GM18909 (cell line): Measurements from ENCODE around the gene SMAD3.
"Not testable (repeated sequence)": the region's sequence is repeated elsewhere in the genome, so short reads cannot be mapped to it uniquely, and the experiment has no call there.

Source experiments
- ATAC-seq: cut with Tn5 transposase; IDR thresholded peaks from one replicate; pipeline ENCODE4 v1.9.1; 2021; ENCODE audit warnings: mild to moderate bottlenecking; ENCODE audit not compliant: unreplicated experiment, poor library complexity

Gene SMAD3

DNA sequence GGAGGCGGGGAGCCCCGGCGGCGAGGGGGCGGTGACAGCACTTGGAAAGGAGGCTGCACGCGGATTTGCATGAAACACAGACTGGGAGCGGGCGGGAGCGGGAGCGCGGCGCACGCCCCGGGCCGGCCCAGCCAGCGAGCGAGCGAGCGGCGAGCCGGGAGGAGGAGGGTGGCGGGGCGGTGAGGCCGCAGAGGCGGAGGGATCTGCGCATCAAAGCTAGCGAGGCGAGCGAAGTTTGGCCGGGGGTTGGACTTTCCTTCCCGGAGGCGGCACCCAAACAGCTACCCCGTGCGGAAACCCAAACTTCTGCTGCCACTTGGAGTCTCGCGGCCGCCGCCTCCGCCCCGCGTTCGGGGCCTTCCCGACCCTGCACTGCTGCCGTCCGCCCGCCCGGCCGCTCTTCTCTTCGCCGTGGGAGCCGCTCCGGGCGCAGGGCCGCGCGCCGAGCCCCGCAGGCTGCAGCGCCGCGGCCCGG is at the start of gene SMAD3:
Gene SMAD3 (plus strand): TSS at position 72 of the 475 bp plus-strand sequence. CDS start 553 bp downstream, outside the sequence.
- ATAC-seq = peak; percentile 50

DNA sequence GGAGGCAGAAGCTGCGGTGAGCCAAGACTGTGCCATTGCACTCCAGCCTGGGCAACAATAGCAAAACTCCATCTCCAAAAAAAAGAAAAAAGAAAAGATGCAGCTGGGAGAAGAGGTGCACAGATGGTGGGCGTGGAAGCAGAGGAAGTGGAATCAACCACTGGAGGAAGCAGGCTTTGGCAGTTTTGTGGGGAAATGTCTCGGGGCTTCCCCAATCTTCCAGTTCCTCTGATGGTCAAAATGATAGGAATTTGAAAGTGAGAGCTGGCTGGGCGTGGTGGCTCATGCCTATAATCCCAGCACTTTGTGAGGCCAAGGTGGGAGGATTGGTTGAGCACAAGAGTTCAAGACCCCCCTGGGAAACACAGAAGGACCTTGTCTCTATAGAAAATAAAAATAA is 48.1 kb upstream of the SMAD3 start:
- no peak for ATAC-seq

DNA sequence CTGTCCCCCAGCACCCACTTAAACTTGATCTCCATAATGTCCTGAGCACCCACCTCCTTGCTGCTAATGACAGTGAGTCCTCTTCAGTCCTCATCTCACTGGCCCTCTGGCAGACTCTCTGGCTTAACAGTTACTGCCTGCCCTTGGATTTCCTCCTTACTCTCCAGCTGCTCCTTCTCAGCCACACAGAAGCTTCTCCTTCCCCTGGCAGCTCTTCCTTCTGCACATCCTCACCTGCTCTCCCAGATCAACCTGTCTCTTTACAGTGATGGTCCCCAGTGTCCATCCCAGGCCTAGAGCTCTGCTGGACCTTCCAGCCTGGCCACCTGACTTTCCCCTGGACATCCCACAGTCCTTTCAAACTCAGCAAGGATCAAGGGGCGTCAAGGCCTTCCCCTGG is 47.4 kb upstream of the SMAD3 start:
- no peak for ATAC-seq

DNA sequence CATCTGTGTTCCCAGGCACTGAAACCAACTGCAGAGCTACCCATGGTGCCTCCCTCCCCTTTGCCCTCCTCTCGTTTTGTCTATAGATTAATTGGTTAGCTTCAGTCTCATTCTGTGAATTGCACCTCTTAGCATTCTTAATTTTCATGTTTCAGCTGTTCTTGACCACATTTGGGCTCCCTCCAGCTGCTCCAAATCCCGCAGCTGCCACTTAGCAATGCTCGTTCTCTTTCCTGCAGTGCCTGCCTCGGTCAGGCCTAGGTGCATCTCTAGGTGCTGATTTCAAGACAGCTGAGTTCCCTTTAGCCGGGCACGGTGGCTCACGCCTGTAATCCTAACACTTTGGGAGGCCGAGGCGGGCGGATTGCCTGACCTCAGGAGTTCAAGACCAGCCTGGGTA is 47.0 kb upstream of the SMAD3 start:
- no peak for ATAC-seq

DNA sequence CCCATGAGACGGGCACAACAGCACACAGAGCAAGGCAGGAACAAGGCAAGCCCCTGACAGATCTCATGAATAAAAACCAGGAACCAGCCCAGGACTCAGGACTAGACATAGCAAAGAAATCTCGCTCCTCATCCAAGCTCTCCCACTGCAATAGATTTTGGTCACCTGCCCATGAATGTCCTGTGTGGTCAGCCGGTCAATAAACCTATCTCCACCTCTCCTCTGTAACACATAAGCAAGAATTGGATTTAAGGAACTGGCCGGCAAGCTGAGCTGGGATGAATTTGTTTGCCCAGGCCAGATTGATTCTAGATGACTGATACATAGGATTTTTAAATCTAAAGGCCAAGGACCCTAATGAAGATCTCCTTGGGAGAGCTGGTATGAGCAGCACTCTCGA is 46.3 kb upstream of the SMAD3 start:
- ATAC-seq = no peak

DNA sequence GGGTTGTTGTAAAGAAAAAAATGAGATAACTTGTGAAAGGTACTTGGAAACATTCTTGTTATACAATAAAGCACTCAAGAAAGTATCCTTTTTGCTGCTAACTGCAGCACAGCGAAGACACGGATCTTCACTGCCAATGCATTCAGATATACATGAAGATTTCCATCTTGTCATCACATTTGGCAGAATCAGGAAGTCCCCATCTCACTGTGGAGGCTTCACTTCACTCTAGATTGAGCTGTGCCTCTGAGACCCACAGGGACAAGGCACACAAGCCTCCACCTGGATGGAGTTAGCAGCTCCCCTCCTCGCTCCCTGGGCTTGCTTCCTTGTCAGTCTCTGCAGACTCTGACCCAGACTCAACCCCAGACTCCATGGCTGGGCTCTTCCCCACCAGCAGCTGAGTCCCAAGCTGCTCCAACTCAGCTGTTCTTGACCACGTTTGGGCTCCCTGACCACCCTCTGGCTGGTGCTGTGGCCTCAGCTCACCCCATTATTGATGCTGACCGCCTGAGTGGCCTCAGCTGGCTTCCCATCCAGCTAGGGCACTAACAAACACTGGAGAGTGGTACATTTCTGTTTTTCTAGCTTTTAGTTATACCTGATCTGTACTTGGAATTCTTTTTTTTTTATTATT is 45.4 kb upstream of the SMAD3 start:
- ATAC-seq = no peak

DNA sequence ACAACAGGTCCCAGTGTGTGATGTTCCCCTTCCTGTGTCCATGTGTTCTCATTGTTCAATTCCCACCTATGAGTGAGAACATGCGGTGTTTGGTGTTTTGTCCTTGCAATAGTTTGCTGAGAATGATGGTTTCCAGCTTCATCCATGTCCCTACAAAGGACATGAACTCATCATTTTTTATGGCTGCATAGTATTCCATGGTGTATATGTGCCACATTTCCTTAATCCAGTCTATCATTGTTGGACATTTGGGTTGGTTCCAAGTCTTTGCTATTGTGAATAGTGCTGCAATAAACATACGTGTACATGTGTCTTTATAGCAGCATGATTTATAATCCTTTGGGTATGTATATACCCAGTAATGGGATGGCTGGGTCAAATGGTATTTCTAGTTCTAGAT is 44.7 kb upstream of the SMAD3 start:
- ATAC-seq = not testable (repeated sequence)

DNA sequence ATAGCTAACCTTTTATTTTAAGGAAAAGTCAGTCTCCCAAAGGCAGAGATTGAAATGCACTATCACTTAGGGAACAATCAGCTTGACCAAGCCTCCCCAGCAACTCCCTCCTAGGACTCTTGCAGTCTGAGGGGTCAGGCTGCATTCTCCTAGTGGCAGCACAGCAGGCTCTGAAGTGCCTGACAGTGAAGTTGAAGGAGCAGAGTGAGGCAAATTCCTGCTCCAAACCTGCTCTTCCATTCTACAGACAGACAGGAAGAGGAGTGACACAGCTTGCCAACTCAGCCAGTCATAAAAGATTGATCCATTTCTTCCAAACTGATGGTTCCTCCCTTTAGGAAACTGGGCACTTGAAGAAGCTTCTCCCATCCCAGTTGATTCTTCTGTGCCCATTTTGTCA is 43.9 kb upstream of the SMAD3 start:
- ATAC-seq = no peak

DNA sequence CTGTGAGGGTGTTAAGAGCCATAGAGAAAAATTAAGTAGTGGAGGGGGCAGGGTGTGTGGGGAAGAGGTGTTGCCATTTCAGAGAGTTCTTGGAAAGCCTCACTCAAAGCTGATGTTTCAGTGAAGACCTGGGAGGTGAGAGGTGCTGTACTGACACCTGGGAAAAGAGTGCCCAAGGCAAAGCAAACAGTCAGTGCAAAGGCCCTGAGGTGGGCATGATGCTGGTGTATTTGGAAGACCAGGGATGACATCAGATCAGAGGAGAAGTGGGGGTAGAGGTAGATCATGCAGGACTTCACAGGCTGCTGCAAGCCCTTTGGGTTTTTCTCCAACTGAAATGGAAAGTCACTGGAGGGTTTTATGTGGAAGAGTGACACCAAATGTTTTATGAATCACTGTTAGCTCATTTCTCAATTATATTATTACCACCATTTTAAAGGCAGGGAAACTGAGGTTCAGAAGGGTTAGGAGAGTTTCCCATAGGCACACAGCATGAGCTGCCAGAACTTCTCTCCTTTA is 42.8 kb upstream of the SMAD3 start:
- ATAC-seq = no peak

DNA sequence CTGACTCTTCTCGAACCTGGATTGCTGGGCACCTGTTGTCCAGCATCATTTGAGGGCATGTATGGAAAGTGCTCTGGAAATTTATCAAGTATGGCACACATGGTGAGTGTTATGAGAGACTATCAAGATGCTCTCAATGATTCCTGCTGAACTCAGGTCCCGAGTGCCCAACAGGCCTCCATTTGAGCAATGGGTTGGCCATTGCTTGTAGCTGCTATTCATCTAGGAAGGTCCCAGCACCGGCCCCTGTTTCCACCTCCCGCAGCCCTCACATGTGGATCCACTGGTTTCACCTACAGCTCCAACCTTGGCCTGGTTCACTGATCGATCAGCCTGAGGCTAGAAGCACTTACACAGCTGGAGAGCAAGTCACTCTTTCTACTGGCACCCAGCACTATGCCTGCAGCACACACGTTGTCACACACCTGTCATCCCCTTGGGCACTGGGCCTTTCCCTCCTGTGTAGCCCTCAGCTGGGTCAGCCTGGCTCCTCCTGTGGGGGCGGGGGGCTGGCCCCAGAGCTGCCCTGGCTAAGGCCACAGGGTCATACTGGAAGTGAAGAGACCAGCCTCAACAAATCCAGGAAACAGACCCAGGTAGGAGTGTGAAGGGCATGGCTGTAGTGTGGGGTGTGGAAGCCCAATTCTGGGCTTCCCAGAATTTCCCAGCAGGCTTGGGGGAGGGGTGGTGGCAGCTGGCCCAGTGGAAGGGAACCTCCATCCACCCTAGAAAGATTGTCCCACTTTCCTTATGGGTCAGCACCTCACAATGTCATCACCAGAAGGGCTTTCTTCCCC is 41.7 kb upstream of the SMAD3 start:
- ATAC-seq = no peak

DNA sequence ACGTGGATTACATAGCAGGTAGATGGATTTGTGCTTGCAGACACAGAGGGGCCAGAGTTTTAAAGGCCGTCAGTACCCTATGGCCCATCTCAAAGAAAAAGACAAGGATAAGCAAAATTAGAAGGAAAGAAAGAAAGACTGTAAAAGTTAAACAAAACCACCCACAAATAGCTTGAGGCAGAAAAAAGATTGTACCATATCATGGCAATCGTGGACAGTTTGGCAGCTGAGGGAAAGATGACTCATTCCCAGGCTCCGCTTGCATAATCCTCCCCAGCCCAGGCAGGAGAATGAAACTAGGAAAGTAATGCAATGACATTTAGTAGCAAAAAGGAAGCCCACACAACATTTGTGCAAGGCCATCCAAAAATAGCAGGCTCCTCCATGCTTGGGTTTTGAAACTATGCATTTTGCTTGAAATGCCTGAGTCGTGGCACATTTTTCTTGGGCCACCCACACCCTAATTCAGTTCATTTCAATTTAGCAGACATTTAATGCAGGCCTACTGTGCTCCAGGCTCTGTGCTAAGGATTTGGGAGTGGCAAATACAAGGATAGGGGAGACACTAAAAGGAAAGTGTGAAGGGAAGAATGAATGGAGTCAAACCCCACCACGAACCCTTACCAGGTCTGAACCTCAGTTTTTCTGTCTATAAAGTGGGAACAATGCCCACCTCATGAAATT is 40.9 kb upstream of the SMAD3 start:
- ATAC-seq = no peak

DNA sequence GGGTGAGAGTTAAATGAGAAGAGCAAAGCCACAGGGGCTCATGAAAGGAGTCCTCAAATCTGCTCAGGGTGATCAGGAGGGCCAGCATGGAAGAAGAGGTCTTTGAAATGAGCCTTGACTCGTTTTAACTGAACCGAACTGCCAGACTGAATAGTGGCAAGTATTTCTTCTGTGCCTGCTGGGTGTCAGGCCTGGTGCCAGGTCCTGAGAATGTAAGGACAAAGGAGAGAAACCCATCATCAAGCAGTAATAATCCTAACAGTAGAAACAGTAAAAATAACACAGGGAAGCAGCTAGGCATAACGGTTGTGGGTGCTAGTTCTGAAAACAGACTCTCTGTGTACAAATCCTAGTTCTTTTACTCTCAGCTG is 40.4 kb upstream of the SMAD3 start:
- ATAC-seq = no peak

DNA sequence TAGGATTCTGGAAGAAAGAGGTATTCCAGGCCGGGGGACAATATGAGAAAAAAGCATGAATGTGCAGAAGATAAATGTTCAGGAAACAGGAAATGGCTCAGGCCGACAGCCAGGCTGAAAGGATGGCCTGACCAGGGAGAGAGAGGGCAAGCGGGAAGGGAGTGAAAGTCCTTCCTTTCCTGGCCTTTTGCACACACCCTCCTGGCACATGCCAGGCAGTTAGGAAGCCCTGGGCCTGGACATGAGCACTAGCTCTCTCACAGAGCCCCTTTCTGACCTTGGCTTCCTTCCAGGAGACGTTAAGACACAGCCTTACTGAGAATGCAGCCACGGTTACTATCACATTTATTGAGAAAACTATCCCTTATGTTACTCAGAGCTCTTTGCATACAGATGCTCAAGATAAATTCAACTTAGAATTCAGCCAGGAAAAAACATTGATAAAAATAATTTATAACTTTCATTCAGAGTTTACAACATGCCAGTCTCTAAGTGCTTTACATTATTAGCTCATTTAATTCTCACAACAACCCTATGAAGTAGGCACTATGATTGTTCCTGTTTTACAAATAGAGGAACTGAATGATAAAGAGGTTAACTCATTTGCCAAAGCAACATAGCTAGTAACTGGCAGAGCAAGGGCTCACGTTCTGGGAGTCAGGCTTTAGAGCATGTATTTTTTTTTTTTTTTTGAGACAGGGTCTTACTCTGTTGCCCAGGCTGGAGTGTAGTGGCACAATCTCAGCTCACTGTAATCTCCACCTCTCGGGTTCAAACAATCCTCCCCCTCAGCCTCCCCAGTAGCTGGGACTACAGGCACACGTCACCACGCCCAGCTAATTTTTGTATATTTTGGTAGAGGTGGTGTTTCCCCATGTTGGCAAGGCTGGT is 39.4 kb upstream of the SMAD3 start:
- ATAC-seq = no peak

DNA sequence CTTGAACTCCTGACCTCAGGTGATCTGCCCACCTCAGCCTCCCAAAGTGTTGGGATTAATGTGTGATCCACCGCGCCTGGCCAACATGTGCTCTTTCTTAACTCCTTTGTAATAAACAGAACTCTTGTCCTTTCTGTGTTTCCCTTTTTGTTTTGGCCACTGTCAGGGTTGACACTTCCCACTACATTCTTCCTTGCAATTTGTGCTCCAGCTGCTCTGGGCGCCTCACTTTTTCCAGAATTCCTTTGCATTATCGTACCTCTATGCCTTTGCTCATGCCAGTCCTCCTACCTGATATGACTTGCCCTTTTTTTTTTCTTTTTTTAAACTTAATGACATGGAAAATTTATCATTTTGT is 38.8 kb upstream of the SMAD3 start:
- ATAC-seq = no peak

DNA sequence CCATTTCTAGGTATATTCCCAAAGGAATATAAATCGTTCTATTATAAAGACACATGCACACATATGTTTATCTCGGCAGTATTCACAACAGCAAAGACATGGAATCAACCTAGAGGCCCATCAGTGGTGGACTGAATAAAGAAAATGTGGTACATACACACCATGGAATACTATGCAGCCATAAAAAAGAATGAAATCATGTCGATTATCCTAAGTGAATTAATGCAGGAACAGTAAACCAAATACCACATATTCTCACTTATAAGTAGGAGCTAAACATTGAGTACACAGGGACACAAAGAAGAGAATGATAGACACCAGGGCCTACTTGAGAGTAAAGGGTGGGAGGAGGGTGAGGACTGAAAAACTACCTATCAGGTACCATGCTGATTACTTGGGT is 37.0 kb upstream of the SMAD3 start:
- ATAC-seq = not testable (repeated sequence)

DNA sequence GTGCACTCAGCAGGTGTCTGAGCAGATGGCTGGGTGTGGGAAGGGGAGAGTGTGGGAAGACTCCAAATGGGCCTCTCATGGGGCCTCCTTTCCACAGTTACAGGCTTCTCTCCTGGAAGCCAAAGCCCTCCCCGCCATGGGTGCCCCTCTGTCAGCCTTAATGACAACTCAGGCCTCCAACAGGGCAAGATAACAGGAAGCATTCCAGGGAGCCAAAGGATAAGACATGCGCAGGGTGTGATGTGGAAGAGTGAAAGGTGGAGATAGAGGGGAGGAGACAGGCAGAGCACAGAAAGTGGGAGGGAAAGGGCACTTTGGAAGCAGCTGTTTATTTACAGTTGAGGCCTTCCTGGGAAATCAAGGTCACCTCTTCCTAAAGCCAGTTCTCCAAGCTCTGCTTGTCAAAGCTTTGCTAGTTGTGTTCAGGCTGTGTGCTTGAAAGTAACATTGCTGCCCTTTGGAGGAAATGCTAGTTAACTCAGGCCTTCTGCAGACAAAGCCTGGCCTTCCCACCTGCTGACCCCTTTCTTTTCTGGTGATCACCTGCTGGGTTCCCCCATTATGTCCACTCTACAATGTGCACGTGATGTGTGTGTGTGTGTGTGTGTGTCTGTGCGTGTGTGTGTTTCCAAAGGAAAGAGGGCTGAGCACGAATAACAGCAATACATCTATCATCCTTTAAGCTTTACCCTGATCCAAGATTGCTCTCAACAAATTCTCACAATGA is 35.2 kb upstream of the SMAD3 start:
- ATAC-seq = no peak

DNA sequence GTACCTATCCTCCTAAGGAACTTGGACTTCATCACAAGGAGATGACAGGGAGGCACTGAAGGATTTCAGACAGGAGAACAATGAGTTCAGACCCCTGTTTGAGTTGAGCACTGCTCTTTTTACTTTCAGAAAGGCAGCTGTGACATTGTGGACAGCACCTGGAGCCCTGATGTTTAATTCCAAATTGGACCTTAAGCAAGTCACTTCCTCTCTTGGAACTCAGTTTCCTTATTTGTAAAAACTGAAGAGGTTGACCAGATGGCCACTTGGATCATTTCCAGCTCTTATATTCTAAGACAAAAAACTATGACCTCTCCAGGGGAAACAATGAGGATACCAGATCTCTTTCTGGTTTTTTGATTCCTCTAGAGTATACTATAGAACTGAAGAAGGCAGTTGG is 34.1 kb upstream of the SMAD3 start:
- no peak for ATAC-seq

DNA sequence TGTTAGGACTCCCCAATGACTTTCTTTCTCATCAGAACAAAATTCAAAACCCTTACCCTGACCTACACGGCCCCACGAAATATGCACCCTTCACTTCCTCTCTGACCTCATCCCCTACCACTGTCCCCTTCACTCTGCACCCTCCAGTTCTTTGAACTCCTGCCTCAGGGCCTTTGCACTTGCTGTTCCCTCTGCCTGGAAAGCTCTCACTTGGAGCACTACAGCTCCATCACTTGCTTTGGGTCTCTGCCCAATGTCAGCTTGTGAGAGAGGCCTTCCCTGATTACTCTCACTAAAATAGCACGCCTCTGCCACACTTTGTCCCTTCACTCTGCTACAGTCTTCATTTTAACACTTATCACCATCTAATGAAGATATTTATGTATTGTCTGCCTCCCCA is 32.8 kb upstream of the SMAD3 start:
- no peak for ATAC-seq

DNA sequence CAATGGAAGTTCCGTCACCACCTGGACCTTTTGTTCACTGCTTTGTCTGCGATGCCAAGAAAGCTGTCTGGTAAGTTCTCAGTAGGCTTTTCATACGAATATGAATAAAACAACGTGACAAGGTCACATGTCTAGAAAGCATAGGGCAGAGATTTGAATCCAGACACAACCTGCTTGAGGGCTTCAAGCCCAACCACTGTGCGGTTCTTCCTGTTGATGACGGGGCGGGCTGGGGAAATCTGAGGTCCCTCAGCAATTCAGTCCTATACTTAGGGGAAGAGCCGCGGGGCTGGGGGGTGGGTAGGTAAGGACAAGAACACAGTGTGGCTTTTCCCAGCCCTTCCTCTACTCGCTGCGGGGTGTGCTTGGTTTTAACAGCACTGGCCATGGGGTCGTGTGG is 32.4 kb upstream of the SMAD3 start:
- no peak for ATAC-seq
